ENCODE results near the gene C7.

Gene C7

GRCh38 chr5:41003670-41004376 is 94.5 kb downstream of the C7 start:
- Histone ChIP-seq H3K18ac (ENCODE audit: low read length) (no peak overlapping the region), H3K27me3 (ENCODE audit: insufficient read depth, low read length) (no peaks in the 10 kb centered on the region), H3K4me2 (ENCODE audit: low read length) (no peak overlapping the region), H3K9me3 (ENCODE audit: insufficient read depth, low read depth, low read length) (no peaks in the 10 kb centered on the region), H2AFZ (ENCODE audit: insufficient read depth, low read length, poor library complexity) (no peak overlapping the region), H3K27ac (ENCODE audit: low read depth, low read length) (no peak overlapping the region), H3K4ac (ENCODE audit: low read depth, low read length) (no peak overlapping the region), H2AK5ac (ENCODE audit: low read length) (no peak overlapping the region), H2BK5ac (ENCODE audit: low read depth, low read length, poor library complexity) (no peak overlapping the region), H2BK120ac (ENCODE audit: insufficient read depth, low read length, poor library complexity) (no peak overlapping the region), H3K79me2 (ENCODE audit: control insufficient read depth, insufficient read depth, low read length, poor library complexity) (no peaks in the 10 kb centered on the region), H3K9ac (ENCODE audit: low read length) (no peak overlapping the region), H3K79me1 (ENCODE audit: low read length) (no peaks in the 10 kb centered on the region), H3K14ac (ENCODE audit: low read length) (no peak overlapping the region), H3K23ac (ENCODE audit: low read length) (no peak overlapping the region), H3K4me3 (ENCODE audit: low read depth, low read length) (no peak overlapping the region), H2BK12ac (ENCODE audit: low read length) (no peak overlapping the region), H4K91ac (ENCODE audit: low read depth, low read length) (no peak overlapping the region), H4K12ac (ENCODE audit: low read depth, low read length) (no peak overlapping the region), H4K8ac (ENCODE audit: low read depth, low read length) (no peak overlapping the region), H3K36me3 (ENCODE audit: control insufficient read depth in 1 of 2, insufficient read depth in 2 of 2, low read length in 2 of 2) (no peaks in the 10 kb centered on the region), H3K4me1 (ENCODE audit: control insufficient read depth in 1 of 2, insufficient read depth in 2 of 2, low read length in 2 of 2) (no peaks in the 10 kb centered on the region)
- DNase-seq: no peak
- no CpG with 5 or more reads among the region's 3 CpGs for WGBS (ENCODE audit: extremely low coverage, insufficient coverage, insufficient read length)

GRCh38 chr5:41004931-41005330 is 95.6 kb downstream of the C7 start:
- Histone ChIP-seq H3K18ac (ENCODE audit: low read length) (no peak overlapping the region), H3K9me3 (ENCODE audit: insufficient read depth, low read depth, low read length) (no peaks in the 10 kb centered on the region), H4K12ac (ENCODE audit: low read depth, low read length) (no peak overlapping the region), H3K27me3 (ENCODE audit: insufficient read depth, low read length) (no peaks in the 10 kb centered on the region), H2AK5ac (ENCODE audit: low read length) (no peak overlapping the region), H3K23ac (ENCODE audit: low read length) (no peak overlapping the region), H3K36me3 (ENCODE audit: control insufficient read depth in 1 of 2, insufficient read depth in 2 of 2, low read length in 2 of 2) (no peaks in the 10 kb centered on the region), H4K91ac (ENCODE audit: low read depth, low read length) (no peak overlapping the region), H3K79me1 (ENCODE audit: low read length) (no peaks in the 10 kb centered on the region), H2AFZ (ENCODE audit: insufficient read depth, low read length, poor library complexity) (no peak overlapping the region), H3K14ac (ENCODE audit: low read length) (no peak overlapping the region), H3K9ac (ENCODE audit: low read length) (no peak overlapping the region), H3K4me2 (ENCODE audit: low read length) (no peak overlapping the region), H4K8ac (ENCODE audit: low read depth, low read length) (no peak overlapping the region), H3K4ac (ENCODE audit: low read depth, low read length) (no peak overlapping the region), H2BK12ac (ENCODE audit: low read length) (no peak overlapping the region), H3K27ac (ENCODE audit: low read depth, low read length) (no peak overlapping the region), H3K4me1 (ENCODE audit: control insufficient read depth in 1 of 2, insufficient read depth in 2 of 2, low read length in 2 of 2) (no peaks in the 10 kb centered on the region), H3K79me2 (ENCODE audit: control insufficient read depth, insufficient read depth, low read length, poor library complexity) (no peaks in the 10 kb centered on the region), H3K4me3 (ENCODE audit: low read depth, low read length) (no peak overlapping the region), H2BK120ac (ENCODE audit: insufficient read depth, low read length, poor library complexity) (no peak overlapping the region), H2BK5ac (ENCODE audit: low read depth, low read length, poor library complexity) (no peak overlapping the region)
- WGBS (ENCODE audit: extremely low coverage, insufficient coverage, insufficient read length): no CpG with 5 or more reads among the region's 7 CpGs
- DNase-seq: peak in 1 of 2 donors; percentile 55

GRCh38 chr5:41009232-41009631 is 99.9 kb downstream of the C7 start:
- H3K4ac ChIP-seq (ENCODE audit: low read depth, low read length): no peak overlapping the region
- no peaks in the 10 kb centered on the region for H3K79me1 ChIP-seq (ENCODE audit: low read length)
- H2AFZ ChIP-seq (ENCODE audit: insufficient read depth, low read length, poor library complexity): no peak overlapping the region
- no peaks in the 10 kb centered on the region for H3K36me3 ChIP-seq (ENCODE audit: control insufficient read depth in 1 of 2, insufficient read depth in 2 of 2, low read length in 2 of 2)
- no peak overlapping the region for H2BK12ac ChIP-seq (ENCODE audit: low read length)
- H4K12ac ChIP-seq (ENCODE audit: low read depth, low read length): no peak overlapping the region
- no peak overlapping the region for H3K4me3 ChIP-seq (ENCODE audit: low read depth, low read length)
- no peak overlapping the region for H2AK5ac ChIP-seq (ENCODE audit: low read length)
- H4K91ac ChIP-seq (ENCODE audit: low read depth, low read length): no peak overlapping the region
- no peaks in the 10 kb centered on the region for H3K27me3 ChIP-seq (ENCODE audit: insufficient read depth, low read length)
- no peak overlapping the region for H3K23ac ChIP-seq (ENCODE audit: low read length)
- H3K4me2 ChIP-seq (ENCODE audit: low read length): no peak overlapping the region
- H3K9ac ChIP-seq (ENCODE audit: low read length): no peak overlapping the region
- no peak overlapping the region for H2BK120ac ChIP-seq (ENCODE audit: insufficient read depth, low read length, poor library complexity)
- no peak overlapping the region for H4K8ac ChIP-seq (ENCODE audit: low read depth, low read length)
- peak; percentile 90 to 95 for DNase-seq
- no CpG with 5 or more reads among the region's 4 CpGs for WGBS (ENCODE audit: extremely low coverage, insufficient coverage, insufficient read length)
- no peak overlapping the region for H3K27ac ChIP-seq (ENCODE audit: low read depth, low read length)
- no peak overlapping the region for H3K18ac ChIP-seq (ENCODE audit: low read length)
- H2BK5ac ChIP-seq (ENCODE audit: low read depth, low read length, poor library complexity): no peak overlapping the region
- H3K9me3 ChIP-seq (ENCODE audit: insufficient read depth, low read depth, low read length): no peaks in the 10 kb centered on the region
- H3K79me2 ChIP-seq (ENCODE audit: control insufficient read depth, insufficient read depth, low read length, poor library complexity): no peaks in the 10 kb centered on the region
- peaks cover 0 to 2% of the 10 kb centered on the region in 2 experiments for H3K4me1 ChIP-seq (ENCODE audit: control insufficient read depth in 1 of 2, insufficient read depth in 2 of 2, low read length in 2 of 2)
- no peak overlapping the region for H3K14ac ChIP-seq (ENCODE audit: low read length)

- no peak for DNase-seq
- Histone ChIP-seq H4K12ac (ENCODE audit: low read depth, low read length) (no peak overlapping the region), H3K4me3 (ENCODE audit: low read depth, low read length) (no peak overlapping the region), H2BK5ac (ENCODE audit: low read depth, low read length, poor library complexity) (no peak overlapping the region), H3K9me3 (ENCODE audit: insufficient read depth, low read depth, low read length) (no peaks in the 10 kb centered on the region), H3K4ac (ENCODE audit: low read depth, low read length) (no peak overlapping the region), H2AK5ac (ENCODE audit: low read length) (no peak overlapping the region), H3K23ac (ENCODE audit: low read length) (no peak overlapping the region), H2BK120ac (ENCODE audit: insufficient read depth, low read length, poor library complexity) (no peak overlapping the region), H3K18ac (ENCODE audit: low read length) (no peak overlapping the region), H2BK12ac (ENCODE audit: low read length) (no peak overlapping the region), H4K8ac (ENCODE audit: low read depth, low read length) (no peak overlapping the region), H4K91ac (ENCODE audit: low read depth, low read length) (no peak overlapping the region), H3K79me2 (ENCODE audit: control insufficient read depth, insufficient read depth, low read length, poor library complexity) (no peaks in the 10 kb centered on the region), H3K4me2 (ENCODE audit: low read length) (no peak overlapping the region), H3K9ac (ENCODE audit: low read length) (no peak overlapping the region), H3K36me3 (ENCODE audit: control insufficient read depth in 1 of 2, insufficient read depth in 2 of 2, low read length in 2 of 2) (no peaks in the 10 kb centered on the region), H3K4me1 (ENCODE audit: control insufficient read depth in 1 of 2, insufficient read depth in 2 of 2, low read length in 2 of 2) (peaks cover 0 to 2% of the 10 kb centered on the region in 2 experiments), H3K14ac (ENCODE audit: low read length) (no peak overlapping the region), H3K27me3 (ENCODE audit: insufficient read depth, low read length) (no peaks in the 10 kb centered on the region), H3K27ac (ENCODE audit: low read depth, low read length) (no peak overlapping the region), H2AFZ (ENCODE audit: insufficient read depth, low read length, poor library complexity) (no peak overlapping the region), H3K79me1 (ENCODE audit: low read length) (no peaks in the 10 kb centered on the region)
- WGBS (ENCODE audit: extremely low coverage, insufficient coverage, insufficient read length): no CpG with 5 or more reads among the region's 6 CpGs
Observed at GRCh38 chr5:41010572-41010971, 101.3 kb downstream of the C7 start.

Data from trophoblast cell (in vitro differentiated cells and primary cell).